GM10266 (cell line): Measurements from ENCODE around the gene PRICKLE4.
A peak's percentile ranks its signal among the peaks of the same experiment; 100 is the strongest.
"Not testable (repeated sequence)": the region's sequence is repeated elsewhere in the genome, so short reads cannot be mapped to it uniquely, and the experiment has no call there.

ENCODE experiments used
- DNase-seq: peaks from one replicate; pipeline ENCODE4 v3.0.0; 2012; ENCODE audit errors: extremely low spot score
- TF ChIP-seq, protein P1 (sequence below): IDR thresholded peaks from 2 replicates; pipeline ENCODE4 v1.5.1; 2012; ENCODE audit warnings: mild to moderate bottlenecking, low read depth; ENCODE audit not compliant: control insufficient read depth, insufficient read depth; ENCODE audit errors: missing control alignments

PRICKLE4 gene

DNA sequence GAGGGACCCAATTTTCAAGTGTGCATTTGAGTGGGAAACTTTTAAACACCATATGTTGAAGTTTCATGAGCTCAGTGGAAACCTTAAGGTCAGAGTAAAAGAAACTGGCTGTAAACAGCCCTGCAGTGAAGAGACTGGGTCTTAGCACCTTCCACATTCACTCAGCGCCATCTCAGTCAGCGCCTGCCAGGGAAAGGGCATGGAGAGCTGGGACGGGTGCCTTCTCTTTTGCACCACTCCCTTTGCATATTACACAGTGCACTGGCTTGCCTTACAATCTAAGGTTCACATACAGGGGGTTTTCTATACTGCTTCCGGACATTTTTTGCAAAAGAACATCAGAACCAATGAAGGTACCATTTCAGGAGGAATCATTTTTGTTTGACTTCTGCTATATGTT is 11.4 kb downstream of the PRICKLE4 start:
- TF ChIP-seq, protein P1, sequence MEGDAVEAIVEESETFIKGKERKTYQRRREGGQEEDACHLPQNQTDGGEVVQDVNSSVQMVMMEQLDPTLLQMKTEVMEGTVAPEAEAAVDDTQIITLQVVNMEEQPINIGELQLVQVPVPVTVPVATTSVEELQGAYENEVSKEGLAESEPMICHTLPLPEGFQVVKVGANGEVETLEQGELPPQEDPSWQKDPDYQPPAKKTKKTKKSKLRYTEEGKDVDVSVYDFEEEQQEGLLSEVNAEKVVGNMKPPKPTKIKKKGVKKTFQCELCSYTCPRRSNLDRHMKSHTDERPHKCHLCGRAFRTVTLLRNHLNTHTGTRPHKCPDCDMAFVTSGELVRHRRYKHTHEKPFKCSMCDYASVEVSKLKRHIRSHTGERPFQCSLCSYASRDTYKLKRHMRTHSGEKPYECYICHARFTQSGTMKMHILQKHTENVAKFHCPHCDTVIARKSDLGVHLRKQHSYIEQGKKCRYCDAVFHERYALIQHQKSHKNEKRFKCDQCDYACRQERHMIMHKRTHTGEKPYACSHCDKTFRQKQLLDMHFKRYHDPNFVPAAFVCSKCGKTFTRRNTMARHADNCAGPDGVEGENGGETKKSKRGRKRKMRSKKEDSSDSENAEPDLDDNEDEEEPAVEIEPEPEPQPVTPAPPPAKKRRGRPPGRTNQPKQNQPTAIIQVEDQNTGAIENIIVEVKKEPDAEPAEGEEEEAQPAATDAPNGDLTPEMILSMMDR, result no peak

DNA sequence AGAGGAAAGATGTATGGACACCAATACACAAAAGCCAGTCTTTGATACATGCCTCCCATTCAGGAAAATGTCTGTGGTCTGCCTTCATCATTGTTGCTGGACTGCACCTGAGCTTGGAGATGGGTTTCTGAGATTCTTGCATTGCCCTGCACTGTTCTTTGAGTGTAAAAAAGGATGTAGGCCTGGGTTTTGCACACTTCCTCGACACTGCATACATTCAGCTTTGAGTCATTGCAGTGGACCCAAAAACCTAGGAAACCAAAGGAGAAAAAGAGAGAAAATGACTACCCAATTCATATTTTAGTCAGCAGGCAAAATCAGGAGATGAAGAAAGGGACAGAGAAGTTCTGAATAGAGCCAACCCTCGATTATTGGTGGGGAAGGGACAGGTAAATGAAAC is 15.9 kb downstream of the PRICKLE4 start:
- no peak for DNase-seq
- TF ChIP-seq, protein P1, result no peak

More for the DNA sequence above, 11.4 kb downstream of the PRICKLE4 start:
- DNase-seq, result no peak

DNA sequence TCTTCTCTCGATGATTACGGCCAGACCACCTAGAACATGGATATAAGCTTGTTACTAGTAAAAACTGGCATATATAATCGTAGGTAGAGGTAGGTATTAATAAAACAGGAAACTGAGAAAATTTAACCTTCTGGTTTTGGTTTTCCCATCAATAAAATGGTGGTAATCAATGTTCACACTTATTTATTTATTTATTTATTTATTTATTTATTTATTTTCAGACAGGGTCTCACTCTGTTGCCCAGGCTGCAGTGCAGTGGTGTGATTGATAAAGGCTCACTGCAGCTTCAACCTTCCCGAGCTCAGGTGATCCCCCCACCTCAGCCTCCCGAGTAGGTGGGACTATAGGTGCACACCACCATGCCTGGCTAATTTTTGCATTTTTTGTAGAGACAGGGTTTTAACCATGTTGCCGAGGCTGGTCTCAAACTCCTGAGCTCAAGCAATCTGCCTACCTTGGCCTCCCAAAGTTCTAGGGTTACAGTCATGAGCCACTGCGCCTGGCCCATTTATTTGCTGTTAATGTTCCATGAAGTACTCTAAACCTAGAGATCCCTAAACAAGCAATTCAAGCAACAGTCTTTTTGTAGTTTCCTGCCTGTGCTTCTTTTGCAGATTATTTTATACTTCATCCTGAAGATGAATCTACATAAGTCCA is 18.4 kb downstream of the PRICKLE4 start:
- TF ChIP-seq, protein P1, result no peak
- no peak for DNase-seq

DNA sequence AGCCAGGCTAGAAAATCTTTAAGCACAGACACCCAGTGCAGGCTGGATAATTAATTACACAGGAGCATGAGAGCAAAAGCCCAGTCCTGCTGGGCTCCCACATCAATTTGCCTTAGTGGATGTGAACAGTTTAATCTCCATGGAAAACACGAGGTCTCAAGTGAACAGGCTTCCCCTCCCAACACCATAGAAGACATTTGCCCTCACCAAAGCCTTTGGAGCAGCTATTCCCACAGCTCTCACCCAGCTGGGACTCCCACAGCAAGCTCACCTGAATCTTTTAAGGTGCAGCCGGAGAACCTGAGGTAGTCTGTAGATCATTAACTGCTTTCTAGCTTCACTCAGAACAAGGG is 19.0 kb downstream of the PRICKLE4 start:
- DNase-seq, result no peak
- TF ChIP-seq, protein P1, result no peak

DNA sequence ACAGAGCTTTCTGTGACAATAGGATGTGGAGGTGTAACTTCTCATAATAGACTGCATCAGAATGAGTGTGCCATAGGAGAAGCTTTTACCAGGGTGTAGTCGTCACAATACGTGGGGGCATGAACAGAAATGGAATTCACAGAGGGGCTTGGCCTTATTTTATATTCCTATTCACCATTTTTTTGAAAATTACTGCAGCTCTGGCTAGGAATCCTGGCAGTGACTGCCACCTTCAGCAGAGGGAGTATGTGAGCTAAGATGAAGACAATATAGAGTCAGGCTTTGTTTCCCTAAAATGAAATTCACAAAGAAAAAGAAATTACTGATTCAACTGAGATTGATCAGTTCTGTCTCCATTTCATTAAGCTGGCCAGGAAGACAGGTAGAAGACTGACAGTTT is 20.8 kb downstream of the PRICKLE4 start:
- TF ChIP-seq, protein P1, result peak; percentile 53
- DNase-seq, result no peak

DNA sequence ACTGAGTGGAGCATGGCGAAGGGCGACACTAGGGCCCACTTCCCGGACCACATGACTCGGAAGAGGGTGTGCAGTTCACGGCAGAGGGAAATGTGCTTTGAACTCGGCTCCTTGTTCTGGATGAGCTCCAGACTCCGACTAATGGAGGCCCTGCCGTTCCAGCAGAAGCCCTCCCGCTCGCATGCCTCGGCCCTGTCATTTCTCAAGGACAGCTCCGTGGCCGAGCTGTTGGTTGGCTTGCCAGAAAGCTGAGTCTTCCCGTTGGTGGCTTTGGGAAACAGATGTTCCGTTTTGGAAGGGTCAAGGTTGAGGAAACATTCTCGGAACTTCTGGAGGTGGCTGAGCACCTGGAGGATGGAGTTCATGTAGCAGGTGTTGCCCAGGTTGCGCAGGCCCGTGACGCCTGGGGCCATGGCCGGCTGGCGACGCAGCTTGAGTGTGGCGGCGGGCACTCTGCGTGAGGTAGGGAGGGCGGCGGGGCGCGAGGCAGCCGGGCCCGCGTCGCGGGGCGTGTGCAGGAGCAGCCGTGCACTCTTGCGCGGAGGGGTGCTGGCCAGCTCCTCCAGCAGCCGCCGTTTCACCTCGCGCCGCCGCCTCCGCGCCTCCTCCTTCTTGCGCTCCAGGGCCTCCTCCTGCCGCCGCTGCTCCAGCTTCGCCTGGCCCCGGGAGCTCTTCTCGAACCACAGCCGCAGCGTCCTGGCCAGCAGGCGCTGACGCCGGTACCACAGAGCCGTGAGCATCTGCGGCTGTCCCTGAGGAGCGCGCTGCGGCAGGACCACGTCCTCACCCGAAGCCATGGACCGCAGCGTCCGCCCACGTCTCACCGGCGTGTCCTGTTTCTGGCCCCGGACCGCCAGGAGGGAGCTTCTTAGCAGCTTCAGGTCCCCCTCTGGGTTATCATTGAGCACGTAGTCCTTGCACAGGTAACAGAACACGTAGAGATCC is 25.5 kb downstream of the PRICKLE4 start:
- TF ChIP-seq, protein P1, result no peak
- DNase-seq, result no peak

DNA sequence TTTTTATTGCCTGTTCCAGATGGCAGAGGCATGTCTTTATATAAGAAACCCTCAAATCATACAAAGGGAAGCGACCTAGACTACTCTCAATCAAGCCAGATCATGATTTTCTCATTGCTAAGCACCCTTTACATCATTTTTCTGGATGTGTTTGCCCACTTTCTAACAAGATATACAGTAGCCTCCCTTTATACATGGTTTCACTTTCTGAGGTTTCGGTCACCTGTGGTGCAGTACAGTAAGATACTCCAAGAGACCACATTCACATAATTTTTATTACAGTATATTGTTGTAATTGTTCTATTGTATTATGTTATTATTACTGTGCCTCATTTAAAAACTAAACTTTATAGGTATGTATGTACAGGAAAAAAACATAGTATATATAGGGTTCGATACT is 30.5 kb downstream of the PRICKLE4 start:
- no peak for DNase-seq
- TF ChIP-seq, protein P1, result no peak

DNA sequence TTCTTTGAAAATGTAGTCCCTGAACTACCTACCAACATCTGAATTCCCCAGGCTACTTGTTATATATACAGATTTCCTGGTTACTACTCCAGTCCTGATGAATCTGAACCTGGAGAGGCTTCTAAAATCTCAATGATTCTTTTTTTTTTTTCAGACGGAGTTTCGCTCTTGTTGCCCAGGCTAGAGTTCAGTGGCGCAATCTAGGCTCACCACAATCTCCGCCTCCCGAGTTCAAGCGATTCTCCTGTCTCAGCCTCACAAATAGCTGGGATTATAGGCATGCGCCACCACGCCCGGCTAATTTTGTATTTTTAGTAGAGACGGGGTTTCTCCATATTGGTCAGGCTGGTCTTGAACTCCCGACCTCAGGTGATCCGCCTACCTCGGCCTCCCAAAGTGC is 31.4 kb downstream of the PRICKLE4 start:
- DNase-seq, result not testable (repeated sequence)
